Panc1 (cell line): ENCODE measurements around the gene ATRN.

Experiments used
- POLR2AphosphoS5 ChIP-seq: IDR thresholded peaks from 2 replicates; pipeline ENCODE4 v1.6.1; 2012; ENCODE audit warnings: mild to moderate bottlenecking, low read depth, low read length, moderate library complexity
- SIN3A ChIP-seq: IDR thresholded peaks from 2 replicates; pipeline ENCODE4 v1.6.1; 2012; ENCODE audit warnings: low read depth, mild to moderate bottlenecking, low read length, moderate library complexity, borderline replicate concordance; ENCODE audit not compliant: insufficient read depth
- TCF7L2 ChIP-seq: IDR thresholded peaks from 2 replicates; pipeline ENCODE4 v1.6.1; 2011; ENCODE audit warnings: mild to moderate bottlenecking, low read depth, low read length, inconsistent platforms
- TF ChIP-seq, protein P1 (sequence below): fragments of 450-650 bp; IDR thresholded peaks from 2 replicates; pipeline ENCODE4 v1.5.1; 2017; ENCODE audit warnings: mild to moderate bottlenecking

DNA sequence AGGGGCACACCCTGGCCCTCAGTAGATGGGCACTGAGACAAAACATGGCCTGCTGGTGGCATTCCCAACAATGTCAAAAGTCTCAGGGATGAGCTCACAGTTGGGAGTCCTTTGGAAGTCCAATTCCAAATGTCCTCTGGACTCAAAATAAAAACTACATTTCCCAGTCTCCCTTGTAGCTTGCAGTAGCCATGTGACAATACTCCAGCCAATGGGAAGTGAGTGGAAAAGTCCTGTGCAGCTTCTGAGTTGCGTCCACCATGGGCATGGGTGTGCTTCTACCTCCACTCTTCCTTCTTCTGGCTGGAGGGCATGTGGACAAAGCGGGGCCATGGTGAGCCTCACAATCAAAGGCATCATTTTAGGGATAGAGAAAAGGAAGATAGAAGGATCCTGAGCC is 216.8 kb downstream of the ATRN start:
- TF ChIP-seq, protein P1, sequence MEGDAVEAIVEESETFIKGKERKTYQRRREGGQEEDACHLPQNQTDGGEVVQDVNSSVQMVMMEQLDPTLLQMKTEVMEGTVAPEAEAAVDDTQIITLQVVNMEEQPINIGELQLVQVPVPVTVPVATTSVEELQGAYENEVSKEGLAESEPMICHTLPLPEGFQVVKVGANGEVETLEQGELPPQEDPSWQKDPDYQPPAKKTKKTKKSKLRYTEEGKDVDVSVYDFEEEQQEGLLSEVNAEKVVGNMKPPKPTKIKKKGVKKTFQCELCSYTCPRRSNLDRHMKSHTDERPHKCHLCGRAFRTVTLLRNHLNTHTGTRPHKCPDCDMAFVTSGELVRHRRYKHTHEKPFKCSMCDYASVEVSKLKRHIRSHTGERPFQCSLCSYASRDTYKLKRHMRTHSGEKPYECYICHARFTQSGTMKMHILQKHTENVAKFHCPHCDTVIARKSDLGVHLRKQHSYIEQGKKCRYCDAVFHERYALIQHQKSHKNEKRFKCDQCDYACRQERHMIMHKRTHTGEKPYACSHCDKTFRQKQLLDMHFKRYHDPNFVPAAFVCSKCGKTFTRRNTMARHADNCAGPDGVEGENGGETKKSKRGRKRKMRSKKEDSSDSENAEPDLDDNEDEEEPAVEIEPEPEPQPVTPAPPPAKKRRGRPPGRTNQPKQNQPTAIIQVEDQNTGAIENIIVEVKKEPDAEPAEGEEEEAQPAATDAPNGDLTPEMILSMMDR: no peak
- TF ChIP-seq SIN3A (no peak), POLR2AphosphoS5 (no peak), TCF7L2 (no peak)
